HG02623 (cell line): ENCODE measurements around the gene DDX10.
"Not testable (repeated sequence)": the region's sequence is repeated elsewhere in the genome, so short reads cannot be mapped to it uniquely, and the experiment has no call there.

Experiments
- ATAC-seq: cut with Tn5 transposase; IDR thresholded peaks from one replicate; pipeline ENCODE4 v1.9.1; 2021; ENCODE audit warnings: moderate library complexity; ENCODE audit not compliant: unreplicated experiment

DDX10 gene

DNA sequence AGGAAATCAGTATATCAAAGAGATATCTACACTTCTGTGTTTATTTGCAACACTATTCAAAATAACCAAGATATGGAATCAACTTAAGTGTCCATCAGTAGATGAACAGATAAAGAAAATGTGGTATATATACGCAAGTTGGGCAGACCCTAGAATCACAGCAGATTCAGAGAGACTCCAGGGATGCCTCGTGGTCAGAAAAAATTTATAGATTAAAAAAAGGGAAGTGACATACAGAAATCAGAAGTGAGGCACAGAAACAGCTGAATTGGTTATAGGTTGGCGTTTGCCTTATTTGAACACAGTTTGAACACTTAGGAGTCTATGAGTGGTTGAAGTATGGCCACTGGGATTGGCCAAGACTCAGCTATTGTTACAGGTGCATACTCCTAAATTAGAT is 10.8 kb upstream of the DDX10 start:
- ATAC-seq = not testable (repeated sequence)

DNA sequence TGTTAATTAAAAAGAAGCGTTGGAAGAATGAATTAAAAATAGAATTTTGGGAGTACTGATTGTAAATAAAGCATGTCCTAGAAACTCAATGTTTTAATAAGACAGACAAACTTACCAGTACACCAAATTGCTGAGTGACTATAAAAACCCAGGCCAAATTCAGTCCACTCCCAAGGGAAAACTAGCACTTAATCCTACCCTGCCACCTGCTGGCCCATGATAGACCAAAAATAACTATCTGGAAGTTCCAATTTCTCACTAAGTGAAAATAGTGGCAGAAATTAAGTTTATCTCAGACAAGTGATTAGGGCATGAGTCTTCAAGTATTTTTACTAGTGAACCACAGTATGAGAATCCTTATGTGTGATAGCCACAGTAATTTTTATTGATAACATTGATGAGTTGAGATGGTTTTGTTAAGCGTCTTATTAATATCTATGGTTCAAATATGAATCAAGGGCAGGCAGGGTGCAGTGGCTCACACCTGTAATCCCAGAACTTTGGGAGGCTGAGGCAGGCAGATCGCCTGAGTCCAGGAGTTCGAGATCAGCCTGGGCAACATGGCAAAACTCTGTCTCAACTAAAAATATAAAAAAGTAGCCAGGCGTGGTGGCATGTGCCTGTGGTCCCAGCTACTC is 9.8 kb upstream of the DDX10 start:
- ATAC-seq = no peak

DNA sequence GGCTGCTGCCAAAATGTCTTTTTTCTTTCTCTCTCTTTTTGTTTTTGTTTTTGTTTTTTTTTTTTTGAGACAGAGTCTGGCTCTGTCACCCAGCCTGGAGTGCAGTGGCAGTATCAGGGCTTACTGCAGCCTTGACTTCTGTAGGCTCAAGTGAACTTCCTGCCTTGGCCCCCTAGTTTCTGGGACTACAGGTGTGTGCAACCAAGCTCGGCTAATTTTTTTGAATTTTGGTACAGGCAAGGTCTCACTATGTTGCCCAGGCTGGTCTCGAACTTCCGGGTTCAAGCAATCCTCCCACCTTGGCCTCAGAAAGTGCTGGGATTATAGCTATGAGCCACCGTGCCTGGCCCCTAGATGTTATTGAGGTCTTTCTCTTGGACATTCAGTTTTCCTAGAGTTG is 2.2 kb upstream of the DDX10 start:
- peak; percentile 18 for ATAC-seq

- ATAC-seq = peak; percentile 41
These were observed 1.6 kb upstream of the DDX10 start for GRCh38 chr11:108663154-108663877.

DNA sequence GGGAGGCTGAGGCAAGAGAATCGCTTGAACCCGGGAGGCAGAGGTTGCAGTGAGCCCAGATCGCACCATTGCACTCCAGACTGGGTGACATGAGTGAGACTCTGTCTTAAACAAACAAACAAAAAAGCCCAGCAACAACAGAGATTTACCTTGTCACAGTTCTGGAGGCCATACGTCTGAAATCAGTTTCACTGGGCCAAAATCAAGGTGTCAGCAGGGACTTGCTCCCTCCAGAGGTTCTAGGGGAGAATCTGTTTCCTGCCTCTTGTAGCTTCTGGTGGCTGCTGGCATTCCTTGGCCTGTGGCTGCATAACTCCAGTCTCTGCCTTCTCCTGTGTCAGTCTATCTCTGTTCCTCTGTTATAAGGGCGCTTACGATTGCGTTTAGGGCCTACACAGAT is 1.5 kb downstream of the DDX10 start:
- no peak for ATAC-seq

GRCh38 chr11:108669286-108669685 is 4.4 kb downstream of the DDX10 start:
- no peak for ATAC-seq

- no peak for ATAC-seq
These were observed 4.8 kb downstream of the DDX10 start for GRCh38 chr11:108669711-108670110.

DNA sequence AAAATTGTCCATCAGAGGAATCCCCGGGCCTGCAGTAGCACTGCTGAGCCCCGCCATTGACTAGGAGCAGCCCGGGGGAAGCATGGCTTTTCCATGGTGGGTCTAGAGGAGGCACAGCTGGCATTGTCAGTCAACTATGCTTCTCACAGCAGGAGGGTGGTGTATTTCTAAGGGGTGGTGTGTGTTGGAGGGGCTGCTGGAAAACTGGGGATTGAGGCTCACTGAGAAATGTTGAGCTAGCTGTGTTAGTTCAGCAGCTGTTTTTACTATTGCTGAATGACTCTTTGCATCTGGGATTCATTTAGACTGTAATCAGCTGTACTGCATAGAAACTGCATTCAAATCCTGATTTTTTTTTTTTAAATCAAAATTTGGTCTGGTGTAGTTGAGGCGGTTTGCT is 5.6 kb downstream of the DDX10 start:
- ATAC-seq = no peak

GRCh38 chr11:108672113-108672512 is 7.2 kb downstream of the DDX10 start:
- no peak for ATAC-seq

DNA sequence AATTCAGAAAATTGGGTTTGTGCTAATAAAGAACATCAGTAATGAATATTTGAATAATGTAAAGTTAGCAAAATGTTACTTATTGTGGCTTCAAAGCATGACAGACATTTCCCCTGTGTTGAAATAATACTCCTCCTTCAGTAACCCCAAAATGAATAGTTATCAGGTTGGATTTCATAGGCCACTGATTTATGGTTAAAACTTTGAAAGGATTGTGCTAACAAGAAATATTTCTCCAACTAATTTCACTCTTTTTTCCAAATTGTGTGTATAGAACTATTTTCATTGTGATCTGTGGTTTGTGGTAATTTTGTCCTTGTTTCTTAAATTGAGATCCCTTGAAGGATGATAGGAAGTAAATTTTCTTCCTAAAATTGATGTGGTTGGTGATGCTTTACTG is 7.9 kb downstream of the DDX10 start:
- ATAC-seq = no peak

DNA sequence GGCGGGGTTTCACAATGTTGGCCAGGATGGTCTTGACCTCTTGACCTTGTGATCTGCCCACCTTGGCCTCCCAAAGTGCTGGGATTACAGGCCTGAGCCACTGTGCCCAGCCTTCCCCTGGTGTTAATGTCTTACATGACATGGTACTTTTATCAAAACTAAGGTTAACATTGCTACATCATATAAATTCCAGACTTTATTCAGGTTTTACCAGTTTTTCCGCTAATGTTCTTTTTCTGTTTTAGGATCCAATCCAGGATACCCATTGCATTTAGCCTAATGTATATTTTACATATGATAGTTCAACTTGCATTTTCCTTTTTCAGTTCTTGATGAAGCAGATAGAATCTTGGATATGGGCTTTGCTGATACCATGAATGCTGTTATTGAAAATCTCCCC is 14.2 kb downstream of the DDX10 start:
- no peak for ATAC-seq

- no peak for ATAC-seq
These were observed 15.4 kb downstream of the DDX10 start for GRCh38 chr11:108680271-108680670.

DNA sequence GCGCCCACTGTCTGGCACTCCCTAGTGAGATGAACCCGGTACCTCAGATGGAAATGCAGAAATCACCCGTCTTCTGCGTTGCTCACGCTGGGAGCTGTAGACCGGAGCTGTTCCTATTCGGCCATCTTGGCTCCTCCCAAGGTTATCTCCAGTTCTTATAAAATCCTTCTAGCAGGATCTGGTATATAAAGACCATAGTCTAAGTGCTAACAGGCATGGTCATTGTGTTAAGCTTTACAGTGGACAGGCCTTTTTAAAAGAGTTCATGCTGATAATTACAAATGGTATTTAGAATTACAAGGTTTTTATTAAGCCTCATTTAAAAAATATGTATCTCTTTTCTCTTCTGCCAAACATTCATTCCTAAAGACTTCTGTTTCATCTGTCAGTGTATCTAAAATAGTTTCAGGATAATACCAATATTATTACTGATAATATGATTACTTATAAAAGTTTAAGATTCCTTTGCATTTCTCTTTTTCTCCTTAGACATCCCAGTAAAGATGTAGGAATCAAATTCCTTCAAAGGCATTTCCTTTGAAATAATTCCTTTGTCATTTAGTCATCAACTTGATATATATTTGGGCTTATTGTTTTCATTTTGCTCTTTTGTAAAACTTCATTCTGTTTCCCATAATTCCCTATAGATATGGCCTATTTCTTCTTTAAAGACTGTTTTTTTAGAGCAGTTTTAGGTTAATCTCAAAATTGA is 20.7 kb downstream of the DDX10 start:
- no peak for ATAC-seq

GRCh38 chr11:108693852-108694251 is 29.0 kb downstream of the DDX10 start:
- ATAC-seq = no peak

GRCh38 chr11:108694846-108695245 is 30.0 kb downstream of the DDX10 start:
- no peak for ATAC-seq

- ATAC-seq = peak; percentile 75
These were observed 33.1 kb downstream of the DDX10 start for GRCh38 chr11:108697872-108698473.

DNA sequence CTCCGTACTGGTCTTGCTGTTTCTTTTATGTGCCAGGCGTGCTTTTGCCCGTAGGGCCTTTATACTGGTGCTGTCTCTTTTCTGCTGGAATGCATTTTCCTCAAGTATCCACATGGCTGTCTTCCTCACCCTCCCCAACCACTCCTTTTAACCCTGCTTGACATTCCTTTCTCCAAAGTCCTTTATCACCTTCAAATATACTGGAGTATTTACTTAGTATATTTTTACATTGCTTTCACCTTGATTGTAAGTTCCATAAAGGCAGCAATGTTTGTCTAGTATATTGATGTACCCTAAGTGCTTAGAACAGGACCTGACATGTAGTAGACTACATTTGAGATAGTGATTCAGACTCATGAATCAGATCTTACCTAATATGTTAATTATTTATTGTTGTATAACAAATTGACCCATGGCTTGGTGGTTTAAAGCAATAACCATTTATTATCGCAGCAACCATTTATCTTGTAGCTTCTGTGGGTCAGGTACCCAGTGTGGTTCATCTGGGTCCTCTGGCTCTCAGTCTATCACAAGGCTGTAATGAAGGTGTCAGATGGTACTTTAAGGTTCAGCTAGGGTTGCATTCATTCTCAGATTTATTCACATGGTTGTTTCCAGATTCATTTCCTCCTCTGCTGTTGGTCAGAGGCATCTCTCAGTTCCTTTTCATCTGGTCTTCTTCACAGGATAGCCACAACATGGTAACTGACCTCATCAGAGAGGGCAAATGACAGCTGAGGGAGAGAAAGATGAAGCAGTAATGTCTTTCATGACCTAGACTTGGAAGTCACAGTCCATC is 34.2 kb downstream of the DDX10 start:
- ATAC-seq = peak; percentile 70

GRCh38 chr11:108703916-108704315 is 39.0 kb downstream of the DDX10 start:
- no peak for ATAC-seq

DNA sequence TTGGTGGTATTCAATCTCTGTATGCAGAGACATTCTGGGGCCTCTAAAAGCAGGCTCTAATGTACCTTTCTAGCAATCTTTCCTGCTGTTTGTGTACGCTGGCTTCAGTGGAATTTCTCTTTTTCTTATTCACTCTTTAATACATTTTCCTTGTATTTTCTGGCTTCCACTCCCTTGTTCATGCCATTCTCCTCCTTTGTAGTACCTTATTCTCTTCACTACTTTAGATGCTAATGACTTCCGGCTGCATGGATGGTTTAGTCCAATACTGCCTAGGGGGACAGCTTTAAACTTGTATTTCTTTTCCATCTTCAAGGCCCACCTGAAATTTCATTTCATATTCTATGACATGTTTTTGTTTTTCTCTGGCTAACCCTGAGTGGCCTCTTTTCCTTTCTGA is 40.2 kb downstream of the DDX10 start:
- ATAC-seq = no peak

- no peak for ATAC-seq
These were observed 43.3 kb downstream of the DDX10 start for GRCh38 chr11:108708173-108708572.

DNA sequence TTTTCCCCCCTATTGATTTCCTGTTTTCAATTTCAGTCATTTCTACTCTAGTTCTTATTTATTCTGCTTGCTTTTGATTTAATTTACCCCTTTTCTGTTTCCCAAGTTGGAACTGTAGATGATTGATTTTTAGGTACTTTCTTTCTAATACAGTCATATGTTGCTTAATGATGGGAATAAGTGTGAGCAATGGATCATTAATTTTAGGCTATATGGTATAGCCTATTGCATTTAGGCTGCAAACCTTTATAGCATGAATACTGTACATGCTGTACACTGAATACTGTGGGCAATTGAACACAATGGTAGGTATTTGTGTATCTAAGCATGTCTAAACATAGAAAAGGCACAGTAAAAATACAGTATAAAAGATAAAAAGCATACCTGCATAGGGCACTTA is 44.9 kb downstream of the DDX10 start:
- no peak for ATAC-seq
